Astrocyte of the cerebellum (primary cell): ENCODE results near the gene PFKFB3.

ENCODE experiments used
- DNase-seq: peaks from one replicate; pipeline ENCODE4 v3.0.0-alpha.2; 2011; ENCODE audit warnings: low read depth
- H3K4me3 ChIP-seq: 2 replicates; pipeline ENCODE4 v1.5.1; 2011; ENCODE audit warnings: mild to moderate bottlenecking, low read depth, low read length, moderate library complexity
- CTCF ChIP-seq: IDR thresholded peaks from 2 replicates; pipeline ENCODE4 v1.5.1; 2012; ENCODE audit warnings: low read length, low read depth, moderate library complexity, mild to moderate bottlenecking; ENCODE audit errors: missing control alignments
- in situ Hi-C: cut with HindIII; loops from 2 replicates; pipeline ENCODE4 v1.10.0; 2017; ENCODE audit warnings: low sequenced_read_pairs

PFKFB3 gene

GRCh38 chr10:6216916-6217315 lies 14.2 kb downstream of the PFKFB3 start:
- DNase-seq = no peak
- TF ChIP-seq CTCF = no peak
- H3K4me3 ChIP-seq = no peak overlapping the region
- in situ Hi-C loops = no loop called here

- no peak for TF ChIP-seq CTCF
- DNase-seq = no peak
- in situ Hi-C loops = no loop called here
- H3K4me3 ChIP-seq = no peak overlapping the region
Measured at GRCh38 chr10:6217611-6218010, 14.9 kb downstream of the PFKFB3 start.

GRCh38 chr10:6218692-6219493 lies 16.2 kb downstream of the PFKFB3 start:
- TF ChIP-seq CTCF = no peak
- DNase-seq = peak; percentile 85
- H3K4me3 ChIP-seq = no peak overlapping the region
- in situ Hi-C loops = no loop called here

GRCh38 chr10:6219494-6219836 lies 16.7 kb downstream of the PFKFB3 start:
- DNase-seq = no peak
- in situ Hi-C loops = no loop called here
- no peak for TF ChIP-seq CTCF
- no peak overlapping the region for H3K4me3 ChIP-seq

- in situ Hi-C loops = no loop called here
- no peak overlapping the region for H3K4me3 ChIP-seq
- no peak for DNase-seq
- TF ChIP-seq CTCF = no peak
Measured at GRCh38 chr10:6220418-6221191, 17.9 kb downstream of the PFKFB3 start.

- no peak for DNase-seq
- TF ChIP-seq CTCF = no peak
- no peak overlapping the region for H3K4me3 ChIP-seq
- in situ Hi-C loops = no loop called here
Measured at GRCh38 chr10:6221192-6221940, 18.6 kb downstream of the PFKFB3 start.
